Thoracic aorta (tissue), 2 donors: Measurements from ENCODE around the gene COPG1. TPM values are rescaled to one million over a fixed set of nuclear protein-coding genes. Genes with fewer than 3 reads are reported as not detected.
"Not testable (repeated sequence)": the region's sequence is repeated elsewhere in the genome, so short reads cannot be mapped to it uniquely, and the experiment has no call there.

Source experiments
- ATAC-seq: fragments of 150-250 bp; one replicate; pipeline ENCODE4 v1.8.0; 2017; ENCODE audit warnings: low read depth; ENCODE audit not compliant: insufficient number of reproducible peaks, low FRiP score
- DNase-seq: peaks from one replicate; pipeline ENCODE4 v3.0.0-alpha.2; 2020; ENCODE audit warnings: low spot score
- H3K27ac ChIP-seq, 2 donors: fragments of 200-600 bp; sonication (generic); 1 replicate in 1 of 2; 2 replicates in 1 of 2; pipeline ENCODE4 v1.5.1; 2016; ENCODE audit warnings: mild to moderate bottlenecking in 2 of 2, moderate library complexity in 2 of 2
- H3K27me3 ChIP-seq: fragments of 200-600 bp; sonication (generic); replicated peaks from 2 replicates; pipeline ENCODE4 v1.6.0; 2016; ENCODE audit warnings: mild to moderate bottlenecking; ENCODE audit not compliant: insufficient read depth
- H3K36me3 ChIP-seq: fragments of 200-600 bp; sonication (generic); one replicate; pipeline ENCODE4 v1.5.1; 2016
- H3K4me1 ChIP-seq, 2 donors: fragments of 200-600 bp; sonication (generic); 1 replicate in 1 of 2; 2 replicates in 1 of 2; pipeline versions ENCODE4 v1.5.1 to v1.6.0; 2016; ENCODE audit warnings: low read depth in 2 of 2, mild to moderate bottlenecking in 1 of 2; ENCODE audit not compliant: control insufficient read depth in 1 of 2
- H3K4me3 ChIP-seq: fragments of 200-600 bp; sonication (generic); 2 replicates; pipeline ENCODE4 v1.5.1; 2016; ENCODE audit warnings: mild to moderate bottlenecking
- H3K9me3 ChIP-seq: fragments of 200-600 bp; sonication (generic); 2 replicates; pipeline ENCODE4 v1.5.1; 2016
- total RNA-seq, 2 donors: library from RNA; depleted of rRNA; stranded (reverse); fragments of >200 nt; gene quantifications; one replicate each; pipeline versions ENCODE4 v1.1.0 to v1.2.3, GENCODE V29; 2016
- TF ChIP-seq, protein P1 (sequence below): fragments of 200-600 bp; sonication (generic); IDR thresholded peaks from one replicate; pipeline ENCODE4 v1.5.1; 2019; ENCODE audit warnings: antibody characterized with exemption

COPG1 gene
- total RNA-seq, 2 donors from 2014 or later, result 126 to 141 TPM

DNA sequence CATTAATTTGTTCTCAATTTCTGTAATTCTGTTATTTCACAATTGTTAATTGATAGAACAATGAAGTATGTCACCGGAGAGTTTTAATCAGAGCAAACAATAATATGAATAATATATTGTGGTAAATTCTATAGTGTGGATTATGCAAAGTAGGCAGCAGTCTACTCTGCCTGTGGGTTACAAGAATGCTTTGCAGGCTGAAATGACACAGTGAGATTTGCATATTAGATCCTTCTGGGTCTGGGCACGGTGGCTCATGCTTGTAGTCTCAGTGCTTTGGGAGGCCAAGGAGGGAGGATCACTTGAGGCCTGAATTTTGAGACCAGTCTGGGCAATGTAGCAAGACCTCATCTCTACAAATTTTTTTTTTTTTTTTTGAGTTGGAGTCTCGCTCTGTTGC lies 12.5 kb downstream of the COPG1 start:
- DNase-seq, result no peak
- TF ChIP-seq, protein P1, sequence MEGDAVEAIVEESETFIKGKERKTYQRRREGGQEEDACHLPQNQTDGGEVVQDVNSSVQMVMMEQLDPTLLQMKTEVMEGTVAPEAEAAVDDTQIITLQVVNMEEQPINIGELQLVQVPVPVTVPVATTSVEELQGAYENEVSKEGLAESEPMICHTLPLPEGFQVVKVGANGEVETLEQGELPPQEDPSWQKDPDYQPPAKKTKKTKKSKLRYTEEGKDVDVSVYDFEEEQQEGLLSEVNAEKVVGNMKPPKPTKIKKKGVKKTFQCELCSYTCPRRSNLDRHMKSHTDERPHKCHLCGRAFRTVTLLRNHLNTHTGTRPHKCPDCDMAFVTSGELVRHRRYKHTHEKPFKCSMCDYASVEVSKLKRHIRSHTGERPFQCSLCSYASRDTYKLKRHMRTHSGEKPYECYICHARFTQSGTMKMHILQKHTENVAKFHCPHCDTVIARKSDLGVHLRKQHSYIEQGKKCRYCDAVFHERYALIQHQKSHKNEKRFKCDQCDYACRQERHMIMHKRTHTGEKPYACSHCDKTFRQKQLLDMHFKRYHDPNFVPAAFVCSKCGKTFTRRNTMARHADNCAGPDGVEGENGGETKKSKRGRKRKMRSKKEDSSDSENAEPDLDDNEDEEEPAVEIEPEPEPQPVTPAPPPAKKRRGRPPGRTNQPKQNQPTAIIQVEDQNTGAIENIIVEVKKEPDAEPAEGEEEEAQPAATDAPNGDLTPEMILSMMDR, result no peak
- no peaks in the 10 kb centered on the region for H3K27me3 ChIP-seq
- ATAC-seq, result no peak
- H3K9me3 ChIP-seq, result no peaks in the 10 kb centered on the region
- no peak overlapping the region for H3K27ac ChIP-seq
- H3K4me1 ChIP-seq, result no peaks in the 10 kb centered on the region
- peaks cover 85% of the 10 kb centered on the region for H3K36me3 ChIP-seq
- no peak overlapping the region for H3K4me3 ChIP-seq

DNA sequence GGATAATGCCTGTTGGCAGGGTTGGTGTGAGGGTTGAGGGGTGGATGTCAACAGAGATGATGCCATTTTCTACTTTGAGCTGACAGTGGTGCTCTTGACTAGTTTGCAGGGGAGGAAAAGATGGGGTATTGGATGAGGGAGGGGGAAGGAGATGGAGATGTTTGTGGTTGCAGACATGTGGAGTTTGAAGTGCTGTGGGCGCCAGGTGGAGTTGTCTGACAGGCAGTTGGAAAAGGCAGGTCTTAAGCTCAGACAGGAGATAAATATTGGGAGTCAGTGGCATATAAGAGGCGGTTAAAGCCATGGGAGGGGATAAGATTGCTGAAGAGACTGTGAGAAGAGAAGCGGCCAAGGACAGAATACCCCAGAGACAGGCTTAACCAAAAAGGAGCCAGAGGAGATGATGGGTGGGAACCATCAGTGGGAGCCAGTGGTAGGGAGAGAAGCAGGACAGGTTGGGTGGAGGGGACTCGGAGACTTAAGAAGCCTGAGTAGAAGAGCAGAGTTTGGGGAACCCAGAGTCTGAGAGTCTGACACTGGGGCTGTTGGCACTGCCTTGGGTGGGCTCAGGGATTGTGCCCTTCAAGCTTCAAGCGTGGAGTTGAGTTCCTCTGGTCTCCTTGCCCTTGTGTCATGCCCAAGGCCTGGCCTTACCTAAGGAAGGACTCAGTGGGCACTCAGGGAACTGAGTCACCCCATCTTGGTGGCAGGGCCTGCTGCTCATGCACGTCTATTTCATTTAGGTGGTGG lies 13.9 kb downstream of the COPG1 start:
- H3K4me1 ChIP-seq, result no peaks in the 10 kb centered on the region
- no peaks in the 10 kb centered on the region for H3K27me3 ChIP-seq
- ATAC-seq (no peak), DNase-seq (no peak)
- H3K4me3 ChIP-seq, result no peak overlapping the region
- H3K27ac ChIP-seq, result no peak overlapping the region
- TF ChIP-seq, protein P1, result no peak
- H3K9me3 ChIP-seq, result no peaks in the 10 kb centered on the region
- H3K36me3 ChIP-seq, result peaks cover 85% of the 10 kb centered on the region

DNA sequence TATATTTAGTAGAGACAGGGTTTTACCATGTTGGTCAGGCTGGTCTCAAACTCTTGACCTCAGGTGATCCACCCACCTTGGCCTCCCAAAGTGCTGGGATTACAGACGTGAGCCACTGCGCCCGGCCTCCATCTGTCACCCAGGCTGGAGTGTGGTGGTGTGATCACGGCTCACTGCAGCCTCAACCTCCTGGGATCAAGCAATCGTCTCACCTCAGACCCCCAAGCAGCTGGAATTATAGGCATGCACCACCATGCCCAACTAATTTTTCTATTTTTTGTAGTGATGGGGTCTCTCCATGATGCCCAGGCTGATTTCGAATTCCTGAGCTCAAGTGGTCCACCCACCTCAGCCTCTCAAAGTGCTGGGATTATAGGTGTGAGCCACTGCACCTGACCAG lies 15.6 kb downstream of the COPG1 start:
- H3K27ac ChIP-seq, H3K9me3 ChIP-seq, ATAC-seq, H3K4me3 ChIP-seq, H3K4me1 ChIP-seq, DNase-seq, H3K27me3 ChIP-seq: not testable (repeated sequence)
- H3K36me3 ChIP-seq, result peaks cover 87% of the 10 kb centered on the region

DNA sequence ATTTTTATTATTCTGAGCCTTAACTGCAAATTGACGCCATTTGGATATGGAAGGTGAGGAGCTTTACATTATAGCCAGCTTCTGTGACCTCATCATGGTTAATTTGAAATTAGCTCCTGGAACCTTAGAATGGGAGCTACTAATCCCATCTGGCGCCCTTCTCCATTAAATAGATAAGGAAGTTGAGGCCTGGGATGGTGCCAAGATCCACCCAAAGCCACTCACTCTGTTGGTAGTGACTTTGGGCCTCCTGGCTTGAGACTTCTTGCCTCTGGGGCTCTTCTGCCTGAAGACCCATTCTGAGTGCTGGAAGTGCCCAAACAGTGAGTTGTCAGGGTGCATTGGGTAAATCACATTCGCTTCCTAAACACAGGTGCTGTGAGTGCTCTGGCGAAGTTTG lies 17.2 kb downstream of the COPG1 start:
- Histone ChIP-seq H3K36me3 (peaks cover 86% of the 10 kb centered on the region), H3K27ac (no peak overlapping the region), H3K4me1 (no peaks in the 10 kb centered on the region), H3K4me3 (no peak overlapping the region), H3K27me3 (no peaks in the 10 kb centered on the region), H3K9me3 (no peaks in the 10 kb centered on the region)
- DNase-seq (no peak), ATAC-seq (no peak)
- TF ChIP-seq, protein P1, result no peak

DNA sequence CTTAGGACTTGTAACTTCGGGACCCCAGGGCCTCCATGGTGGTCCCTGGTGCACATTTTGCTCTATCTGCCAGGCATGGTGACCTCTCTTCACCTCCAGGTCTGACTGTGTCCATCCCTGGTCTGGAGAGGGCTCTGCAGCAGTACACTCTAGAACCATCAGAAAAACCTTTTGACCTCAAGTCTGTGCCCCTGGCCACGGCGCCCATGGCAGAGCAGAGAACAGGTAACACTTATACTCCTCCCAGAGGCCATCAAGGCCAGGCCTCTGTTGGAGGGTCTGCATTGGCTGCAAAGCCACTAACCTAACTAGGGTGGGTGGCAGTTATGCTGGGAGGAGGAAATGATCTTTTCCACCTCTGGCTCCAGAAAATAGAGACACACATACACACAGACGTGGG lies 19.0 kb downstream of the COPG1 start:
- H3K27me3 ChIP-seq, result no peaks in the 10 kb centered on the region
- no peak overlapping the region for H3K4me3 ChIP-seq
- no peaks in the 10 kb centered on the region for H3K9me3 ChIP-seq
- no peaks in the 10 kb centered on the region for H3K4me1 ChIP-seq
- no peak overlapping the region for H3K27ac ChIP-seq
- ATAC-seq (no peak), DNase-seq (no peak)
- peaks cover 89% of the 10 kb centered on the region for H3K36me3 ChIP-seq
- TF ChIP-seq, protein P1, result no peak

DNA sequence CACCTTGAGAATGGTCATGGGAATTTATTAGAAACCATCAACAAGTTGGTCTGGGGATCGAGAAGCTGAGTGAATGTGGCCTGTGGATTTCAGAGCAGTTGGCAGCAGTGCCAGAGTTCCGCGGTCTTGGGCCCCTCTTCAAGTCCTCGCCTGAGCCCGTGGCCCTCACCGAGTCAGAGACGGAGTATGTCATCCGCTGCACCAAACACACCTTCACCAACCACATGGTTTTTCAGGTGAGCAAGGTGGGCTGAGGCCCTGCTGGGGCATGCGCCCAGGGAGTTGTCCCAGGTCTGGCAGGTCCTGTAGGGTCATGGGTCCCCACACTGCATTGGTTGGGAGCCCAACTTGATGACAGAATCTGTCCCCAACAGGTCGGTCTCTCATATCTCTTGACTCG lies 22.3 kb downstream of the COPG1 start:
- Histone ChIP-seq H3K9me3 (no peaks in the 10 kb centered on the region), H3K27me3 (no peaks in the 10 kb centered on the region), H3K4me1 (no peaks in the 10 kb centered on the region), H3K27ac (no peak overlapping the region), H3K36me3 (peaks cover 87% of the 10 kb centered on the region), H3K4me3 (no peak overlapping the region)
- ATAC-seq (no peak), DNase-seq (no peak)
- TF ChIP-seq, protein P1, result no peak
